ENCODE data around the gene CCDC59. TPM values are rescaled to one million over a fixed set of nuclear protein-coding genes. Genes with fewer than 3 reads are reported as not detected.

The CCDC59 gene
- total RNA-seq, 2 donors from 2014 or later, result 22.6 to 42.0 TPM

GRCh38 chr12:82398879-82399278 lies 40.7 kb upstream of the CCDC59 start:
- DNase-seq (ENCODE audit: low spot score), result no peak
- H3K36me3 ChIP-seq, result no peaks in the 10 kb centered on the region
- no peaks in the 10 kb centered on the region for H3K4me1 ChIP-seq (replicated peaks)
- H3K27ac ChIP-seq, result no peak overlapping the region
- no peak for TF ChIP-seq POLR2AphosphoS5 (IDR thresholded peaks at IDR 0.05)
- TF ChIP-seq POLR2A (IDR thresholded peaks at IDR 0.05), result no peak
- TF ChIP-seq CTCF (IDR thresholded peaks at IDR 0.05), result no peak
- H3K4me3 ChIP-seq, result no peak overlapping the region
- H3K27me3 ChIP-seq (replicated peaks; ENCODE audit: insufficient read depth), result no peaks in the 10 kb centered on the region
- intact Hi-C loops (cut with DNase I), result no loop called here
- no peaks in the 10 kb centered on the region for H3K9me3 ChIP-seq

GRCh38 chr12:82383930-82384552 lies 25.9 kb upstream of the CCDC59 start:
- no peaks in the 10 kb centered on the region for H3K4me1 ChIP-seq (replicated peaks)

DNA sequence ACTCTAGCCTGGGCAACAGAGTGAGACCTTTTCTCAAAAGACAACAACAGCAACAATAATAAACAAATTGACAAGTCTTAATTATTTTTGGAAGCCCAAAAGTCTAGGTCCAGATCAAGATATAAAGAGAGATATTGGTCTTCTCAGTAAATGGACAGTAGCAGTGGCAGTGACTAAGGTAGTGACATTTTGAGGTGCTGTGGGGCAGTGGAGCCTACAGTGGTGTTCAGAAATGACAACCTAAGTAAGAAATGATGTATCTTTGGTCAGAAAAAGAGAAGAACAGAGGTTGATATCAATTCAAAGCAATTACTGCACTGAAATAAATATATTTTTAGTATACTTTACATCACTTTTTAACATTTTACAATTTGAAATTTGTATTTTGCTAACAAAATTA lies 20.8 kb upstream of the CCDC59 start:
- TF ChIP-seq POLR2AphosphoS5 (IDR thresholded peaks at IDR 0.05), result no peak
- no peak for TF ChIP-seq CTCF (IDR thresholded peaks at IDR 0.05)
- no peak for TF ChIP-seq POLR2A (IDR thresholded peaks at IDR 0.05)
- DNase-seq (ENCODE audit: low spot score), result no peak
- Histone ChIP-seq H3K4me1 (replicated peaks) (no peaks in the 10 kb centered on the region), H3K36me3 (no peaks in the 10 kb centered on the region), H3K27ac (no peak overlapping the region), H3K27me3 (replicated peaks; ENCODE audit: insufficient read depth) (no peaks in the 10 kb centered on the region), H3K4me3 (no peak overlapping the region), H3K9me3 (no peaks in the 10 kb centered on the region)
- intact Hi-C loops (cut with DNase I), result no loop called here

More at GRCh38 chr12:82383930-82384552, 25.9 kb upstream of the CCDC59 start:
- no peak for DNase-seq (ENCODE audit: low spot score)
- no peaks in the 10 kb centered on the region for H3K27me3 ChIP-seq (replicated peaks; ENCODE audit: insufficient read depth)
- no peaks in the 10 kb centered on the region for H3K9me3 ChIP-seq
- WGBS, result 58% methylated on average over 2 of the region's 2 CpGs
- intact Hi-C loops (cut with DNase I), result no loop called here
- no peak overlapping the region for H3K4me3 ChIP-seq
- no peak overlapping the region for H3K27ac ChIP-seq
- TF ChIP-seq CTCF (IDR thresholded peaks at IDR 0.05) (peak in 2 of 4 experiments; percentile 33 to 37), POLR2AphosphoS5 (IDR thresholded peaks at IDR 0.05) (no peak)
- no peaks in the 10 kb centered on the region for H3K36me3 ChIP-seq

DNA sequence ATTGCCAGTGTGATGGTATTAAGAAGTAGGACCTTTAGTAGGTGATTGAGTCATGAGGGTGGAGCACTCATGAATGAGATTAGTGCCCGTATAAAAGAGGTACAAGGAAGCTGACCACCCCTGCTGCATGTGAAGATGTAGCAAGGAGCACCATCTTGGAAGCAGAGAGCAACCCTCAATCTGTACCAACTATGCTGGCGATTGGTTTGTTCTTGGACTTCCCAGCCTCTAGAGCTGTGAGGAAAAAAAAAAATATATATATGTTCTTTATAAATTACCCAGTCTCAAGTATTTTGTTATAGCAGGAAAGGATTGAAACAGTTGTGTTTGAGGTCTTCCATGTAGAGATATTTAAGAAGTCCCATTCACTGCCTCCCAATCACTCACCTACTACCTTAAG lies 17.0 kb upstream of the CCDC59 start:
- no peak for DNase-seq (ENCODE audit: low spot score)
- no peak overlapping the region for H3K4me3 ChIP-seq
- no peaks in the 10 kb centered on the region for H3K4me1 ChIP-seq (replicated peaks)
- no peaks in the 10 kb centered on the region for H3K36me3 ChIP-seq
- H3K27me3 ChIP-seq (replicated peaks; ENCODE audit: insufficient read depth), result no peaks in the 10 kb centered on the region
- 95% methylated on average over 2 of the region's 2 CpGs for WGBS
- TF ChIP-seq POLR2AphosphoS5 (IDR thresholded peaks at IDR 0.05) (no peak), POLR2A (IDR thresholded peaks at IDR 0.05) (no peak), CTCF (IDR thresholded peaks at IDR 0.05) (no peak)
- no peak overlapping the region for H3K27ac ChIP-seq
- intact Hi-C loops (cut with DNase I), result no loop called here
- no peaks in the 10 kb centered on the region for H3K9me3 ChIP-seq

GRCh38 chr12:82366197-82366596 lies 8.0 kb upstream of the CCDC59 start:
- WGBS, result 69% methylated on average over 1 of the region's 1 CpG
- intact Hi-C loops (cut with DNase I), result no loop called here
- H3K4me1 ChIP-seq (replicated peaks), result no peaks in the 10 kb centered on the region
- DNase-seq (ENCODE audit: low spot score), result no peak
- TF ChIP-seq POLR2A (IDR thresholded peaks at IDR 0.05), result no peak
- no peak for TF ChIP-seq CTCF (IDR thresholded peaks at IDR 0.05)
- TF ChIP-seq POLR2AphosphoS5 (IDR thresholded peaks at IDR 0.05), result no peak
- H3K36me3 ChIP-seq, result no peaks in the 10 kb centered on the region
- no peak overlapping the region for H3K4me3 ChIP-seq
- H3K27ac ChIP-seq, result no peak overlapping the region
- no peaks in the 10 kb centered on the region for H3K27me3 ChIP-seq (replicated peaks; ENCODE audit: insufficient read depth)
- no peaks in the 10 kb centered on the region for H3K9me3 ChIP-seq

Measured in prostate gland (tissue), 2 donors.